C1 segment of cervical spinal cord (tissue), 14 donors: ENCODE results near the gene PRKCH.

Experiments used
- DNase-seq, 14 donors: peaks; one replicate each; lab custom pipeline; 2025; lab: John Stamatoyannopoulos, UW

PRKCH gene

DNA sequence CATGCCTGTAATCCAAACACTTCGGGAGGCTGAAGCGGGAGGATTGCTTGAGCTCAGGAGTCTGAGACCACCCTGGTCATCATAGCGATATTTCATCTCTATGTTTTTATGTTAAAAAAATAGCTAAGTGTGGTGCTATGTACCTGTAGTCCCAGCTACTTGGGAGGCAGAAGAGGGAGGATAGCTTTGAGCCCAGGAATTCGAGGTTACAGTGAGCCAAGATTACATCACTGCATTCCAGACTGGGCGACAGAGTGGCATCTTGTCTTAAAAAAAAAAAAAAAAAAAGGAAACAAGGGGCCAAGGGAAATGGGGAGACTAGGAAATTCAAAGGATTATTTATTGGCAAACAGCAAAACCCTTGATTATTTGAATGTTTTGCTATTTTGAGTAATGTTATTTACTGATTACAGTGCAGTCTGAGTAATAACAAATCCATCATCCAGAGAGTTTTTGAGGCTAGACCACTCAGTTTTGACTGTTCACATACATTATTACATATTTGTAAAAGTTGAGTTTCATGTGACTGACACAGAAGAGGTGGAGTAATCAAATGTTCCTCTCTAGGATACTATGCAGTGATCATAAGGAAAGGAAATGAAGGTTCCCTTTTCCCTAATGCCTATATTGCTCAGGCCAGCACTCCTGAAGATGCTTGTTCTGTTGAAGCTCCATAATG, 40.8 kb downstream of the PRKCH start:
- DNase-seq: no peak

- DNase-seq: no peak
Observed at GRCh38 chr14:61364243-61364642, 42.9 kb downstream of the PRKCH start.

- no peak for DNase-seq
Observed at GRCh38 chr14:61365667-61366212, 44.4 kb downstream of the PRKCH start.

DNA sequence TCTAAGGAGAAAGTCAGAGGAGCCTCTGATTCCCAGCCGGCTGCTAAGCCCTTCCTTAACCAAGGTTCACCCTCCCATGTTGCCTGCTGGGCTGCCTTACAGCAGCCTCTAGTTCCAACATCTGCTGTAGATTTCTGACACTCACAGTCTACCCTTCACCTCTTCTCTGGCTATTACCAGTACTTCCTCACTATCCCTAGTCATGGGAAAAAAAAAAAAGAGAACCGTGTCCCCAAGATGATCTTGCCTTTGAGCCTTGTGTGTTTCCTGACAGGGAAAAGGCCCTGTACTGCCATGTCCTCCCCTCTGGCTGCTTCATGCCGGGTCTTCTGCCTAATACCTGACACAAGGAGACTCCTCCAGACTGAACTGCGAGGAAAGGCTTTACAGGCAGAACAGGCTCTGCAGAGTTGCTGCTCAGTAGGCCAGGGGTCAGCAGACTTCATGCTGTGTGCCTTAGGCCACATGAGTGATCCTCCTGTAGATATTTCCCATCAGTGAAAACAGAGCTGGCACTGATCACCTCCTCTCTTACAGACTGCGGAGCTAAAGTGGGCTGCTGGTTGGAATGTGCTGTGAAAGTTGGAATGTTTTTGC, 46.8 kb downstream of the PRKCH start:
- no peak for DNase-seq

- no peak for DNase-seq
Observed at GRCh38 chr14:61368781-61369453, 47.5 kb downstream of the PRKCH start.

DNA sequence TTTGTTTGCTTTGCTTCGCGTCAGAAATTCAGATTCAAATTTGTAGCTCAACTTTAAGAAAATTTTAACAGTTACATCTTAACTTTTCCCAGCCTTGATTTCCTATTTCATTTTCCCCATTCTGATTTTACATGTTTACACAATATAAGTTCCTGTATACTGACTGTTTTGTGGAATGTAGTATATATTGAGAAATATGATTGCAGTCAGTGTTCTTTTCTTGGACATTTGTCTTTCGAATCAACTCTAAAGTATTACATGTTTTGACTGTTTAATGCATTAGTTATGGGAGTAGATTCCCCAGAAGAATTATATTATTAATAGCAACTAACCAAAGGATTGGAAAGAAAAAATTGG, 48.1 kb downstream of the PRKCH start:
- no peak for DNase-seq

DNA sequence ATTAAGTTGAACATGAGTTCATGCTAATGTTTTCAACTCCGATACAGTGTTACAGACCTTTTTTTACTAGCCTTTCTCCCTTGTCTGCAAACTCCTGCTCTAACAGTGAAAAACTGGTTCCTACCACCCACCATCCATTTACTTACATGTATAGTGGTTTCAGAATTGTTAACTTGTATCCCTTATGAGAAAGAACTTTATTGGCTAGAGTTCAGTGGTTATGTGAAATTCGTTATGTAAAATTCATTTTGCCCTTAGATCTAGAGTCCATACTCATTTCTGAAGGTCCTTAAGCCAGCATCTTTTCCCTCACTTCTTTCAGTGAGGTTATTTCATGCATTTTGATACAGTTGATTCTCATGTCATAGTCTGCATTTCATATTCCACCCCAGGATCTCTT, 51.0 kb downstream of the PRKCH start:
- DNase-seq: no peak

DNA sequence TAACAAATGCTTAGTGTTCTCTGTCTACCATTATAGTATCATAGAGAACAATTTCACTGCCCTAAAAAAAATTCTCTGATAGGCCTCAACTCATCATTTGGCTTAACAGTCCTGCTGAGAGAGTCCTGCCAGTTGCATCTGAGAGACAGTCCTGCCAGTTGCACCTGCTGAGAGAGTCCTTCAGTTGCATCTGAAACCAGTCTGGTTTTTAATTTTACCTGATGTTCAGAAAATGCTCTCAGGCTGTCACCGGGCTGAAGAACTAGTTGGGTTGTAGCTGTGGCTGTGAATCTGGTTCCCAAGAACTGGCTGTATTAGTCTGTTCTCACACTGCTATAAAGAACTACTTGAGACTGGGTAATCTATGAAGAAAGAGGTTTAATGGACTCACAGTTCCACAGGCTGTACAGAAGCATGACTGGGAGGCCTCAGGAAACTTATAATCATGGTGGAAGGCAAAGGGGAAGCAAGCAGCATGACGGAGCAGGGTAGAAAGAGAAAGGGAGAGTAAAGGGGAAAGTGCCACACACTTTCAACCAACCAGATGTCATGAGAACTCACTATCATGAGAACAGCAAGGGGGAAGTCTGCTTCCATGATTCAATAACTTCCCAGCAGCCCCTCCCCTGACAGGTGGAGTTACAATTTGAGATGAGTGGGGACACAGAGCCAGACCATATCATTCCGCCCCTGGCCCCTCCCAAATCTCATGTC, 51.6 kb downstream of the PRKCH start:
- DNase-seq: no peak

DNA sequence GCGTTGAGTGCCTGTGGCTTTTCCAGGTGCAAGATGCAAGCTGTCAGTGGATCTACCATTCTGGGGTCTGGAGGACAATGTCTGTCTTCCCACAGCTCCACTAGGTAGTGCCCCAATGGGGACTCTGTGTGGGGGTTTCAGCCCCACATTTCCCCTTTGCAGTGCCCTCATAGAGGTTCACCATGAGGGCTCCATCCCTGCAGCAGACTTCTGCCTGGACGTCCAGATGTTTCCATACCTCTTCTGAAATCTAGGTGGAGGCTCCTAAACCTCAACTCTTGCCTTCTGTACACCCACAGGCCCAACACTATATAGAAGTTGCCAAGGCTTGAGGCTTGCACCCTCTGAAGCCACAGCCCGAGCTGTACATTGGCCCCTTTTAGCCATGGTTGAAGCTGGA, 52.9 kb downstream of the PRKCH start:
- no peak for DNase-seq

- DNase-seq: no peak
Observed at GRCh38 chr14:61375218-61375617, 53.8 kb downstream of the PRKCH start.

DNA sequence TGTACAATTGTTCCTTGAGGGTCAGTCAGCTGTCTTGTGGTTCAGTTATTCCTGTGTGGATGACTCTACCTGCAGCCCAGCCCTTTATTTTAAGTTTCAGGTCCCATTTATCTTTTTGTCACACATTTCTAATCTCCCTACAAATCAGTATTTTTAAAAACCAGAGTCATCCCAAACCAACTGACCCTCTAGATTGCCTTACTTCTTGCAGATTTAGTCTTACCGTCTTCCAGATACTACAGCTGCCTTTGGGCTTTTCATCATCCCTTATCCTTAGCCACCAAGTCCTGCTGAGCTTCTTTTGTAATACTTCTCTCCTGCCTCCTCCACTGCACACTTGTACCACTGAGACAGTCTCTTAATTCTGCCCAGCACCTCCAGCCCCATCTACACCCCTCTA, 54.9 kb downstream of the PRKCH start:
- no peak for DNase-seq

GRCh38 chr14:61377749-61378148, 56.4 kb downstream of the PRKCH start:
- no peak for DNase-seq

DNA sequence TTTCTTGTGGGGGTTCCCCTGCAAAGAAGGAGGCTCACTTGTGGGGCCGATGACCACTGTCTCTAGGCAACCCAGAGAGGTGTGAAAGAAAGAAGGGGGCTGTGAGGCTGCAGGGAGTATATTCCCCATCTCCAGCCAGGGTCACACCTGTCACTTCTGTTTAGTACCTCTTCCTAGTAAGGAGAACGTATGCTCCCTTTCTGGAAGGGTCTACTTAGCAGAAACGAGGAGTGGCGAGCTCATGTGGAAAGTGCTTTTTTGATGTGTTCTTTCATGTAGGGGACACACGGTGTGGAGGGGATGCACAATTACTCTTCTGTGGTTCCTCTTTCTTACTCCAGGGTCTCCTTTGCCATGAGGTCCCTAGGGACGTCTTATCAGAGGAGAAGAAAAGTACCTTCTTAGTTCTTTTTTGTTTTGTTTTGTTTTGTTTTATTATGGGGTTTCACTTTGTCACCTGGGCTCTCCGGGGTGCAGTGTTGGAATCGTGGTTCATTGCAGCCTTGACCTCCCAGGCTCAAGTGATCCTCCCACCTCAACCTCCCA, 58.3 kb downstream of the PRKCH start:
- no peak for DNase-seq

GRCh38 chr14:61380984-61381383, 59.6 kb downstream of the PRKCH start:
- no peak for DNase-seq

- no peak for DNase-seq
Observed at GRCh38 chr14:61381553-61381952, 60.2 kb downstream of the PRKCH start.

DNA sequence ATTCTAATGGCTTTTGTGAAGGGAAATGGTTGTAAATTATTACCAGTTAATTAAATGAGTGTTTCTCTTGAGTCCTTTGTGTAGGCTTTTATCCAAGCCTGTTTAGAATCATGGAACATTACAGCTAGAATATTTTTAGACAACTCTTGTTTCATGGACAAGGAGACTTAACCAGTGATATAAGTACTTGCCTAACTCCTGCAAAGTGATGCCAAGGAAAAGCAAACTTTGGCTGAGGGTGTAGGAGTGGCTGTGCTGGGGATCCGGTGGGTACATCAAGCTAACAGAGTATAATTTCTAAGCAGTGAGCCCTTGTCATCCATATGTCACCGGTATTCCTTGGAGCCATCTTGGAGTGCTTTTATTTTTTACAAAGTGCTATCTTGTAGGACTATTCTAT, 61.5 kb downstream of the PRKCH start:
- no peak for DNase-seq

DNA sequence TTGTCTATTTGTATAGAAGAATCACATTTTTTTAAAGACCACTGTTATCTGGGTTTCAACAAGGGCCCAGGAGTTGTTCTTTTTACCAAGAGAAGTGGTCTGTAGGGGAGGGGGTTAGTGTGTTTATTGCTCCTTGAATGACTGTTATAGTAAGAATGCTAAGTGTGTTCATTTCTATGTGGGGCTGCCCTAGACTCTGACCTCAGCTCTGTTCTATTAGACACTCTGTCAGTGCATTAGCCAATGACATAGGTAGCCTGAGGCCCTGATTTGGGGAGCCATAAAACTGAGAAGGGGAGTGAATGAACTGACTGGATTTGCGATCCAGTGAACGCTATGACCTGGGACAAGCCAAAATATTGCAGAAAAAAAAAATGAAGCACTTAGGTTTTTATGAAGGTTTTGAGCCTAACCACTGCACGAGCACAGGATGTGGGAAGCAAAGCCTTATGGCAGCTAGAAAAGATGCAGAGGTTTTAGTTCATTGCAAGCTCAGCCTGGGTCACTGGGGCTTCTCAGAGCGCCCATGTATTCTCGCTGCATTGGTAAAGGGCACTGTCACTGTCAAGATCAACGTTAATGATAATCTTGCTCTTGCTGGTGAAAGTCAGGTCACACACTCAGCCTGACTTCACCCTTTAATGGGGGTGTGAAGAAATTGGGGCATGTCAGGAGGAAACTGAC, 63.8 kb downstream of the PRKCH start:
- no peak for DNase-seq

- DNase-seq: no peak
Observed at GRCh38 chr14:61386173-61386772, 64.9 kb downstream of the PRKCH start.

- DNase-seq: no peak
Observed at GRCh38 chr14:61387076-61387475, 65.7 kb downstream of the PRKCH start.

DNA sequence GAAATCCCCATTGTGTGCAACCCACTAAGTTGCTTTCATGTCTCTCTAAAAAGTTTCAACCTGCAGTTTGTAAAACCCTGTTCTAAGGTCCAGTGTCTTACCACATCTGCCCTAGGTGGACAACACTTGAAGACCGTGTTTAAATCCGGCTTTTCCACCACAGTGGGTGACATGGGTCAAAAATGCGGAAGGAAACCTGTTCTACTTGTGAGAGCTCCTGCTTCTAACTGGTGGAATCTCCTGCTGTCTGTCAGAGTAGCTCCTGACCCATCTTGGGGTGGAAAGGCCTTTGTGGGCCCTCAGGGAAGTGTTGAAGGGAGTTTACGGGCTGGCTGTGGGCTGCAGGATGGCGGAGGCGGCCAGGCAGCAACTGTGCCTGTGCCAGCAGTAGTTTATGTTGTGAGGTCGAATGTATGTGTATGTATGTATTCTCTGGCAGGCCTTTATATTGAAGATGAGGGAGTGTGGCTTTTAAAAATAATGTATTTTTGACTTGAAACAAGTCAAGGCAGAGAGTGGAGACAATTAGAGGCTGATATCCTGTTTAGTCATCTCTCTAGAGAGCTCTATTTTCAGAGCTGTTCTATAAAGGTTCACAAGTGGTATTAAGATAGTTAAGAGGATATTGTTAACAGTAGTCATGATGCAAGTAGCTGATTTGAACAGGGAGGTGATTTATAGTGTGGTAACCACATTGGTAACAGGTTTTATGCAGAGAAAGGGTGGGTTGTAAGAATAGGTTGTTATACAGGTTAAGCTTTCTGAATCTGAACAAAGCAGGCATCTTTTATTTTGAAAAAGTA, 67.0 kb downstream of the PRKCH start:
- no peak for DNase-seq
